Gastroesophageal sphincter (tissue), 4 donors: Measurements from ENCODE around the gene RIPPLY3. TPM values are rescaled to one million over a fixed set of nuclear protein-coding genes. Genes with fewer than 3 reads are reported as not detected.

Source experiments
- ATAC-seq: fragments of 150-250 bp; one replicate; pipeline ENCODE4 v1.9.1; 2016; ENCODE audit warnings: mild to moderate bottlenecking, moderate library complexity
- H3K27ac ChIP-seq, 4 donors: fragments of 200-600 bp; sonication (generic) in 3 of 4; 1 replicate in 3 of 4; 2 replicates in 1 of 4; pipeline ENCODE4 v1.5.1; 2016 to 2019
- H3K27me3 ChIP-seq: fragments of 200-600 bp; sonication (generic); one replicate; pipeline ENCODE4 v1.5.1; 2019
- H3K36me3 ChIP-seq, 2 donors: fragments of 200-600 bp; sonication (generic); one replicate each; pipeline ENCODE4 v1.5.1; 2019; ENCODE audit warnings: control low read depth in 1 of 2
- H3K4me1 ChIP-seq, 3 donors: fragments of 200-600 bp; sonication (generic); 1 replicate in 2 of 3; 2 replicates in 1 of 3; pipeline ENCODE4 v1.5.1; 2016 to 2019; ENCODE audit warnings: control low read depth in 2 of 3
- H3K4me3 ChIP-seq, 2 donors: fragments of 200-600 bp; sonication (generic); one replicate each; pipeline ENCODE4 v1.5.1; 2019; ENCODE audit warnings: mild to moderate bottlenecking in 1 of 2, moderate library complexity in 1 of 2
- H3K9me3 ChIP-seq, 3 donors: fragments of 200-600 bp; sonication (generic); one replicate each; pipeline ENCODE4 v1.5.1; 2017 to 2019; ENCODE audit warnings: control low read depth in 2 of 3
- CTCF ChIP-seq, 4 experiments: fragments of 200-600 bp in 2 of 4; fragments of 450-650 bp in 2 of 4; sonication (generic) in 1 of 4; IDR thresholded peaks; one replicate each; pipeline ENCODE4 v1.5.1; 2017 to 2019; ENCODE audit warnings: antibody characterized with exemption in 4 of 4, mild to moderate bottlenecking in 2 of 4, moderate library complexity in 2 of 4
- EP300 ChIP-seq: sonication (generic); formaldehyde crosslinking; IDR thresholded peaks from one replicate; pipeline ENCODE4 v1.6.1; 2017; ENCODE audit warnings: antibody characterized with exemption, mild to moderate bottlenecking
- POLR2A ChIP-seq, 2 donors: fragments of 450-650 bp; IDR thresholded peaks; one replicate each; pipeline ENCODE4 v1.6.1; 2017; ENCODE audit warnings: antibody characterized with exemption in 2 of 2, mild to moderate bottlenecking in 2 of 2, moderate library complexity in 1 of 2
- POLR2AphosphoS5 ChIP-seq: sonication (generic); formaldehyde crosslinking; IDR thresholded peaks from one replicate; pipeline ENCODE4 v1.6.1; 2017; ENCODE audit warnings: antibody characterized with exemption
- WGBS, 2 donors: methylation state at CpG; one replicate each; pipeline ENCODE4 v1.1.5; 2018; ENCODE audit warnings: low coverage in 1 of 2; 5-methylcytosine and 5-hydroxymethylcytosine counted together
- total RNA-seq, 4 donors: library from RNA; depleted of rRNA; stranded (reverse); fragments of >200 nt; gene quantifications; one replicate each; pipeline ENCODE4 v1.1.0, GENCODE V29; 2016

RIPPLY3 gene
- total RNA-seq, 4 donors from 2014 or later = not detected

GRCh38 chr21:36981049-36981391 lies 25.5 kb upstream of the RIPPLY3 start:
- no peaks in the 10 kb centered on the region for H3K36me3 ChIP-seq
- H3K27ac ChIP-seq = peak overlapping the region in 2 of 4 donors; percentile 31 to 60
- no peak for TF ChIP-seq EP300
- no peak for TF ChIP-seq POLR2AphosphoS5
- TF ChIP-seq CTCF (IDR thresholded peaks at IDR 0.05) = no peak
- TF ChIP-seq POLR2A (IDR thresholded peaks at IDR 0.05) = no peak
- no peak for ATAC-seq
- H3K27me3 ChIP-seq = no peaks in the 10 kb centered on the region
- H3K4me3 ChIP-seq = peak overlapping the region in 1 of 2 donors; percentile 59
- WGBS, 2 donors = no CpG with 5 or more reads among the region's 2 CpGs
- H3K9me3 ChIP-seq = no peaks in the 10 kb centered on the region
- peaks cover 0 to 22% (median 10%) of the 10 kb centered on the region in 3 donors for H3K4me1 ChIP-seq

GRCh38 chr21:36981977-36982700 lies 24.4 kb upstream of the RIPPLY3 start:
- TF ChIP-seq POLR2A (IDR thresholded peaks at IDR 0.05) (no peak), POLR2AphosphoS5 (no peak), CTCF (IDR thresholded peaks at IDR 0.05) (no peak), EP300 (no peak)
- Histone ChIP-seq H3K9me3 (no peaks in the 10 kb centered on the region), H3K27me3 (no peaks in the 10 kb centered on the region), H3K4me3 (no peak overlapping the region), H3K27ac (no peak overlapping the region), H3K36me3 (no peaks in the 10 kb centered on the region), H3K4me1 (peaks cover 0 to 18% (median 8%) of the 10 kb centered on the region in 3 donors)
- 58 to 68% methylated on average over 3 to 5 of the region's 6 CpGs for whole genome bisulfite sequencing, 2 donors
- ATAC-seq = no peak

GRCh38 chr21:36985751-36986594 lies 20.5 kb upstream of the RIPPLY3 start:
- no peak overlapping the region for H3K4me3 ChIP-seq
- TF ChIP-seq CTCF (IDR thresholded peaks at IDR 0.05) (no peak), POLR2AphosphoS5 (no peak), POLR2A (IDR thresholded peaks at IDR 0.05) (no peak), EP300 (no peak)
- ATAC-seq = no peak
- 75 to 84% methylated on average over 5 to 6 of the region's 9 CpGs for WGBS, 2 donors
- no peaks in the 10 kb centered on the region for H3K36me3 ChIP-seq
- H3K4me1 ChIP-seq = peaks cover 0 to 8% (median under 1%) of the 10 kb centered on the region in 3 donors
- no peak overlapping the region for H3K27ac ChIP-seq
- no peaks in the 10 kb centered on the region for H3K9me3 ChIP-seq
- H3K27me3 ChIP-seq = no peaks in the 10 kb centered on the region

GRCh38 chr21:36987845-36988244 lies 18.7 kb upstream of the RIPPLY3 start:
- Histone ChIP-seq H3K27me3 (no peaks in the 10 kb centered on the region), H3K4me1 (peaks cover 0 to 6% (median 0%) of the 10 kb centered on the region in 3 donors), H3K36me3 (no peaks in the 10 kb centered on the region), H3K27ac (no peak overlapping the region), H3K9me3 (no peaks in the 10 kb centered on the region), H3K4me3 (no peak overlapping the region)
- no peak for ATAC-seq
- TF ChIP-seq POLR2A (IDR thresholded peaks at IDR 0.05) = no peak
- TF ChIP-seq POLR2AphosphoS5 = no peak
- TF ChIP-seq EP300 = no peak
- no peak for TF ChIP-seq CTCF (IDR thresholded peaks at IDR 0.05)
